ENCODE data around the gene TUBGCP2. TPM values are rescaled to one million over a fixed set of nuclear protein-coding genes. Genes with fewer than 3 reads are reported as not detected.

TUBGCP2 gene
- total RNA-seq, 1 donor, result 60.8 TPM

DNA sequence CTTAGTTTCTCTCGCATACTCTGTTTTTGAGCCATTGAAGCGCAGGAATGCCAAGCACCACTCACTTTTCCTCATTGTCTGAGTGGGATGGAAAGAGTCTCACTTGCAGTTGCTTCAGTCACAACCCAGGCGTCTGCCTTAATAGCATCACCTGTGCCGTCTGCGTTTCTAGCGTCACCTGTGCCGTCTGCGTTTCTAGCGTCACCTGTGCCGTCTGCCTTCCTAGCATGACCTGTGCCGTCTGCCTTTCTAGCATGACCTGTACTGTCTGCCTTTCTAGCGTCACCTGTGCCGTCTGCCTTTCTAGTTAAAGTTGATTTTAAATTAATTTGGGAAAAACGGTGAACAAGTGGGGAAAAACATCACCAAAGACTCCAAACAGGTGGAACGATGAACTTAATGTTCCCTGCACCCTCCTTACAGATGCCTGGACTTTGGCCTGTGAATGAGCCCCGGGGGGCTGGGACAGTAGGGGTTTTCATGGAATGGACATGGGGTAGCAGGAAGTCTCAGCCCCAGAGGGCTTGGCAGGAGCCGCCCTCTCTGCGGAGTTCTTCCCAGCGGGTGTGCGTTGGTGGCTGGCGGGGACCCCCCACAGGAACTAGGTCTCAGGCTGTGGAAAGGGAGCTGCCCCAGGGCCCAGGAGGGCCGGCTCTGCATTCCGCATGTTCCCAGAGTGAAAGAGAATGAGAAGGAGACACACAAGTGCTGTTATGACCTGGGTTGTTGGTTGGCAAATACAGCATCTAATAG is 3.5 kb upstream of the TUBGCP2 start:
- peaks cover 14% of the 10 kb centered on the region for H3K79me2 ChIP-seq (ENCODE audit: insufficient read depth, low read length)
- peaks cover 14% of the 10 kb centered on the region for H4K20me1 ChIP-seq (ENCODE audit: insufficient read depth, low read length)
- no peak overlapping the region for H3K4me3 ChIP-seq (ENCODE audit: insufficient read depth, low read length)
- TF ChIP-seq CTCF (IDR thresholded peaks at IDR 0.05; ENCODE audit: extremely low read depth, low read depth, low read length), result no peak
- H3K27ac ChIP-seq (ENCODE audit: low read depth, low read length), result no peak overlapping the region
- peaks cover 8% of the 10 kb centered on the region for H3K4me1 ChIP-seq (ENCODE audit: insufficient read depth, low read length)
- no peak for DNase-seq (ENCODE audit: insufficient read length, low spot score, missing footprints)
- H2AFZ ChIP-seq (ENCODE audit: low read length), result no peak overlapping the region
- no peaks in the 10 kb centered on the region for H3K27me3 ChIP-seq (ENCODE audit: insufficient read depth, low read length)
- peaks cover 12% of the 10 kb centered on the region for H3K36me3 ChIP-seq (ENCODE audit: insufficient read depth, low read length)
- H3K4me2 ChIP-seq (ENCODE audit: insufficient read depth, low read length), result no peak overlapping the region
- no peaks in the 10 kb centered on the region for H3K9me3 ChIP-seq (ENCODE audit: low read depth, low read length)

DNA sequence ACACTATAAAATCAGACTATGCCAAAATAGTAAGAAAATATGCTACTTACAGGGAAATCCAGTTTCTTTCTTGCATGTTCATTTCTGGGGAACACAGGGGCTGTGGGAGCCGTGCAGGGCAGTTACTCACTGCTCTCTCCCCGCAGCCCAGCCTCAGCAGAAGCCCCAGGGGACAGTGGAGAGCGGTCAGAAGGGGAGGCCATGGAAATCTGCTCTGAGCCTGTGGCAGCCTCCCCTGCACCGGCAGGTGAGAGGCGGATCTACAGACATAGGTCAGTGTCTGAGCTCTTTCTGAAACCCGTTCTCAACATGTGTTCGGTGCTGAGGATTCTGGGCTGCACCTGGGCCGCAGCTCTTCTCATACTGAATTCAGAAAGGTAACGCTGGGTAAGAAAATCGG is 2.9 kb upstream of the TUBGCP2 start:
- Histone ChIP-seq H3K27ac (ENCODE audit: low read depth, low read length) (no peak overlapping the region), H3K79me2 (ENCODE audit: insufficient read depth, low read length) (peaks cover 20% of the 10 kb centered on the region), H3K36me3 (ENCODE audit: insufficient read depth, low read length) (peaks cover 12% of the 10 kb centered on the region), H4K20me1 (ENCODE audit: insufficient read depth, low read length) (peaks cover 20% of the 10 kb centered on the region), H2AFZ (ENCODE audit: low read length) (no peak overlapping the region), H3K27me3 (ENCODE audit: insufficient read depth, low read length) (no peaks in the 10 kb centered on the region), H3K4me2 (ENCODE audit: insufficient read depth, low read length) (no peak overlapping the region), H3K4me1 (ENCODE audit: insufficient read depth, low read length) (peaks cover 9% of the 10 kb centered on the region), H3K4me3 (ENCODE audit: insufficient read depth, low read length) (no peak overlapping the region), H3K9me3 (ENCODE audit: low read depth, low read length) (no peaks in the 10 kb centered on the region)
- DNase-seq (ENCODE audit: insufficient read length, low spot score, missing footprints), result no peak
- TF ChIP-seq CTCF (IDR thresholded peaks at IDR 0.05; ENCODE audit: extremely low read depth, low read depth, low read length), result no peak

DNA sequence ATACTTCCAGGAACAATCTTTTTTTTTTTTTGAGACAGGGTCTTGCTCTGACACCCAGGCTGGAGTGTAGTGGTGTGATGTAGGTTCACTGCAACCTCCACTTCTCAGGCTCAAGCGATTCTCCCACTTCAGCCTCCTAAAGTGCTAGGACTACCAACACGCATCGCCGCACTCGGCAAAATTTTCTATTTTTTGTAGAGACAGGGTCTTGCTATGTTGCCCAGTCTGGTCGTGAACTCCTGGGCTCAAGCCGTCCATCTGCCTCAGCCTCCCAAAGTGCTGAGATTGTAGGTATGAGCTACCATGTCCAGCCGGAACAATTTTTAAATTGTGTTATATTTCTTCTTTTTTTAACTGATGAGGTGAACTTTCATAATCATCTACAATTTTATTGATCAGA is 2.1 kb upstream of the TUBGCP2 start:
- Histone ChIP-seq H3K27ac (ENCODE audit: low read depth, low read length) (no peak overlapping the region), H3K27me3 (ENCODE audit: insufficient read depth, low read length) (no peaks in the 10 kb centered on the region), H3K4me2 (ENCODE audit: insufficient read depth, low read length) (no peak overlapping the region), H2AFZ (ENCODE audit: low read length) (no peak overlapping the region), H4K20me1 (ENCODE audit: insufficient read depth, low read length) (peaks cover 22% of the 10 kb centered on the region), H3K4me1 (ENCODE audit: insufficient read depth, low read length) (peaks cover 9% of the 10 kb centered on the region), H3K36me3 (ENCODE audit: insufficient read depth, low read length) (peaks cover 12% of the 10 kb centered on the region), H3K9me3 (ENCODE audit: low read depth, low read length) (no peaks in the 10 kb centered on the region), H3K4me3 (ENCODE audit: insufficient read depth, low read length) (no peak overlapping the region), H3K79me2 (ENCODE audit: insufficient read depth, low read length) (peaks cover 26% of the 10 kb centered on the region)
- no peak for DNase-seq (ENCODE audit: insufficient read length, low spot score, missing footprints)
- no peak for TF ChIP-seq CTCF (IDR thresholded peaks at IDR 0.05; ENCODE audit: extremely low read depth, low read depth, low read length)

DNA sequence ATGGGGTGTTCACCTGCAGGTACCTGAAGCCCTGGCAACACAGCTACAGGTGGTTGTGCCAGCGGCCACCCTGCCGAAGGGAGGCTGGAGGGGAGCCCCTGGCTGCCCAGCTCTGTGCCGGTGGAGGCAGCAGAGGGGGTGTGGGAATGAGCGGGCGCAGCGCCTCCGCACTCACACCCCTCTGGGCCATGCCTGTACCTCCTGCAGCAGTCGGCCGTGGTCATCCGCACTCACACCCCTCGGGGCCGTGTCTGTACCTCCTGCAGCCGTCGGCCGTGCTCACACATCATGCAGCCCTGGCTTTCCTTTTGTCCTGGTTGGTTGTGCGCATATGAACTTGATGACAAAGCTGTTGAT is 1.7 kb upstream of the TUBGCP2 start:
- no peak for TF ChIP-seq CTCF (IDR thresholded peaks at IDR 0.05; ENCODE audit: extremely low read depth, low read depth, low read length)
- H4K20me1 ChIP-seq (ENCODE audit: insufficient read depth, low read length), result peaks cover 26% of the 10 kb centered on the region
- no peak overlapping the region for H3K4me2 ChIP-seq (ENCODE audit: insufficient read depth, low read length)
- H3K27me3 ChIP-seq (ENCODE audit: insufficient read depth, low read length), result no peaks in the 10 kb centered on the region
- no peak overlapping the region for H3K27ac ChIP-seq (ENCODE audit: low read depth, low read length)
- peaks cover 12% of the 10 kb centered on the region for H3K36me3 ChIP-seq (ENCODE audit: insufficient read depth, low read length)
- no peaks in the 10 kb centered on the region for H3K9me3 ChIP-seq (ENCODE audit: low read depth, low read length)
- H3K4me1 ChIP-seq (ENCODE audit: insufficient read depth, low read length), result peaks cover 9% of the 10 kb centered on the region
- peaks cover 30% of the 10 kb centered on the region for H3K79me2 ChIP-seq (ENCODE audit: insufficient read depth, low read length)
- H2AFZ ChIP-seq (ENCODE audit: low read length), result no peak overlapping the region
- no peak overlapping the region for H3K4me3 ChIP-seq (ENCODE audit: insufficient read depth, low read length)
- no peak for DNase-seq (ENCODE audit: insufficient read length, low spot score, missing footprints)
